ENCODE measurements around the gene PNPLA8. TPM values are rescaled to one million over a fixed set of nuclear protein-coding genes. Genes with fewer than 3 reads are reported as not detected.

Gene PNPLA8
- total and polyA plus RNA-seq, 2 donors (not counting 3 experiments of a cell fraction or from before 2014, with no cell fraction given): 5.9 to 19.9 TPM

GRCh38 chr7:108454317-108454673 is 71.6 kb downstream of the PNPLA8 start:
- H2AFZ ChIP-seq (ENCODE audit: low read depth, low read length): peak overlapping the region; percentile 93
- intact Hi-C loops (cut with micrococcal nuclease): loop anchor here (1.0 to 2.0 kb wide), 2 partner anchors 43 to 143 kb away; no protein-coding TSS in a partner anchor
- H3K4me3 ChIP-seq (replicated peaks in 1 of 3; ENCODE audit: insufficient read depth in 1 of 3, low read depth in 1 of 3, low read length in 3 of 3): peak overlapping the region; percentile 65 to 95 (median 88)
- peaks cover 49% of the 10 kb centered on the region for H3K4me1 ChIP-seq (ENCODE audit: control insufficient read depth, extremely low read depth, insufficient read depth, low read length)
- TF ChIP-seq POLR2AphosphoS5 (IDR thresholded peaks at IDR 0.05; ENCODE audit: insufficient read depth, low read depth, low read length): no peak
- no peak for TF ChIP-seq EZH2 (IDR thresholded peaks at IDR 0.05; ENCODE audit: borderline replicate concordance, low read depth, low read length, severe bottlenecking)
- no peak for TF ChIP-seq POLR2A (IDR thresholded peaks at IDR 0.05; ENCODE audit: low read depth, low read length)
- TF ChIP-seq, protein P1, sequence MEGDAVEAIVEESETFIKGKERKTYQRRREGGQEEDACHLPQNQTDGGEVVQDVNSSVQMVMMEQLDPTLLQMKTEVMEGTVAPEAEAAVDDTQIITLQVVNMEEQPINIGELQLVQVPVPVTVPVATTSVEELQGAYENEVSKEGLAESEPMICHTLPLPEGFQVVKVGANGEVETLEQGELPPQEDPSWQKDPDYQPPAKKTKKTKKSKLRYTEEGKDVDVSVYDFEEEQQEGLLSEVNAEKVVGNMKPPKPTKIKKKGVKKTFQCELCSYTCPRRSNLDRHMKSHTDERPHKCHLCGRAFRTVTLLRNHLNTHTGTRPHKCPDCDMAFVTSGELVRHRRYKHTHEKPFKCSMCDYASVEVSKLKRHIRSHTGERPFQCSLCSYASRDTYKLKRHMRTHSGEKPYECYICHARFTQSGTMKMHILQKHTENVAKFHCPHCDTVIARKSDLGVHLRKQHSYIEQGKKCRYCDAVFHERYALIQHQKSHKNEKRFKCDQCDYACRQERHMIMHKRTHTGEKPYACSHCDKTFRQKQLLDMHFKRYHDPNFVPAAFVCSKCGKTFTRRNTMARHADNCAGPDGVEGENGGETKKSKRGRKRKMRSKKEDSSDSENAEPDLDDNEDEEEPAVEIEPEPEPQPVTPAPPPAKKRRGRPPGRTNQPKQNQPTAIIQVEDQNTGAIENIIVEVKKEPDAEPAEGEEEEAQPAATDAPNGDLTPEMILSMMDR (IDR thresholded peaks at IDR 0.05; ENCODE audit: extremely low read depth in 1 of 2, insufficient read depth in 1 of 2, low read depth in 1 of 2, low read length in 2 of 2): no peak
- TF ChIP-seq GATA2 (IDR thresholded peaks at IDR 0.05; ENCODE audit: insufficient read depth, insufficient read length, low read depth, low read length): no peak
- TF ChIP-seq, protein P2, sequence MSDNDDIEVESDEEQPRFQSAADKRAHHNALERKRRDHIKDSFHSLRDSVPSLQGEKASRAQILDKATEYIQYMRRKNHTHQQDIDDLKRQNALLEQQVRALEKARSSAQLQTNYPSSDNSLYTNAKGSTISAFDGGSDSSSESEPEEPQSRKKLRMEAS (IDR thresholded peaks at IDR 0.05; ENCODE audit: insufficient read depth, insufficient read length): no peak
- no peak for TF ChIP-seq FOS (IDR thresholded peaks at IDR 0.05; ENCODE audit: borderline replicate concordance, insufficient read depth, low read length)
- TF ChIP-seq JUN (IDR thresholded peaks at IDR 0.05; ENCODE audit: borderline replicate concordance, insufficient read depth, insufficient read length, low read depth): no peak
- TF ChIP-seq MYC (IDR thresholded peaks at IDR 0.05; ENCODE audit: low read depth, low read length): no peak
- H3K9ac ChIP-seq (replicated peaks; ENCODE audit: extremely low read depth, insufficient read depth, low read length): peak overlapping the region; percentile 49
- no peaks in the 10 kb centered on the region for H3K9me1 ChIP-seq (replicated peaks; ENCODE audit: control insufficient read depth, extremely low read depth, insufficient read depth, low read length)
- dilution Hi-C loops (cut with MboI; ENCODE audit: extremely low pct_ligation_motif_present, low sequenced_read_pairs): no loop called here
- TSS peak; percentile 27 for BruUV-seq (replicated peaks)
- peaks cover 61% of the 10 kb centered on the region for H3K79me2 ChIP-seq (ENCODE audit: control insufficient read depth, insufficient read depth, low read length)
- FAIRE-seq: no peak
- H3K27me3 ChIP-seq (ENCODE audit: control insufficient read depth in 2 of 2, insufficient read depth in 2 of 2, low read length in 2 of 2): no peaks in the 10 kb centered on the region
- no peak for DNase-seq (ENCODE audit: low read depth, low spot score)
- ChIA-PET CTCF (interaction anchor here (0.7 to 6.1 kb wide), 14 partner anchors 17 to 275 kb away, joined by 3 to 88 read pairs (median 4); no protein-coding TSS in a partner anchor), POLR2A (interaction anchor here (1.0 kb wide), 1 partner anchor 142 kb away, joined by 3 read pairs; no protein-coding TSS in a partner anchor)
- H3K36me3 ChIP-seq (ENCODE audit: control insufficient read depth in 2 of 2, extremely low read depth in 1 of 2, insufficient read depth in 2 of 2, low read length in 2 of 2): no peaks in the 10 kb centered on the region
- peak overlapping the region; percentile 89 for H3K4me2 ChIP-seq (ENCODE audit: insufficient read depth, low read length)
- no peaks in the 10 kb centered on the region for H3K9me3 ChIP-seq (replicated peaks; ENCODE audit: control insufficient read depth, insufficient read depth, low read length)
- peak overlapping the region; percentile 78 for H3K27ac ChIP-seq (ENCODE audit: insufficient read depth, low read depth, low read length)
- no peaks in the 10 kb centered on the region for H4K20me1 ChIP-seq (replicated peaks; ENCODE audit: control insufficient read depth, extremely low read depth, insufficient read depth, low read length)

Measured in endothelial cell of umbilical vein (primary cell).